Cortex of kidney (tissue), 1 donor: Measurements from ENCODE around the gene EPHX1.
"Not testable (repeated sequence)": the region's sequence is repeated elsewhere in the genome, so short reads cannot be mapped to it uniquely, and the experiment has no call there.

Experiments
- DNase-seq: peaks from one replicate; lab custom pipeline; 2025; lab: John Stamatoyannopoulos, UW

The EPHX1 gene

DNA sequence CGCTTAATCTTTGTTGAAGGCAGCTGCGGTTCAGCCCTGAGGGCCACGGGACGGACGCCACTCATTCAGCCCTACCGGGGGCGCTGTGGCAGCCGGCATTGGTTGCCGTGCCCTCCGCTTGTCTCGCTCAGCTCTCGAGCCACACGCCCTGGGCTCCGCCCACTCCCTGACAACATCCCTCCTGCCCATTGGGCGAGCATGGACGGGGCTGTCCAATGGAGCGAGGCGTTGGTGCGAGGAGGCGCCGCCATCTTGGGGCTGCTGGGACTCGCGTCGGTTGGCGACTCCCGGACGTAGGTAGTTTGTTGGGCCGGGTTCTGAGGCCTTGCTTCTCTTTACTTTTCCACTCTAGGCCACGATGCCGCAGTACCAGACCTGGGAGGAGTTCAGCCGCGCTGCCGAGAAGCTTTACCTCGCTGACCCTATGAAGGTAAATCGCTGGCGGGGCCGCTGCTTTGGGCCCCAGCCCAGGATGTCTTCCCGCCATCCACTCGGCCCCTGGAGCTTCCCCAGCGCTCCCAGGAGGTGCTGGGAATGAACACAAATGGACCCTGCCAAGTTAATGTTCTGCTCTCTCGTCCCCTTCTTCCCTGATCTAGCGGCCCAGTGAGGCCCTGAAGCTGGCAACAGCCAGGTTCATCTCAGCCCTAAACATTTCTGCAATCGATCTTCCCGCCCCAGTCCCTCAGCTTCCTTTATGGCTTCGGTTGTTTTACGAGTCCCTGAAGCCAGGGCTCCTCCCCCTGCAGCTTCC, 32.2 kb upstream of the EPHX1 start, which contains the start of gene SRP9:
TSS of gene SRP9 (plus strand) at position 244 of the 754 bp plus-strand sequence. CDS start at position 359, 115 bp downstream.
- peak; percentile 89 for DNase-seq

DNA sequence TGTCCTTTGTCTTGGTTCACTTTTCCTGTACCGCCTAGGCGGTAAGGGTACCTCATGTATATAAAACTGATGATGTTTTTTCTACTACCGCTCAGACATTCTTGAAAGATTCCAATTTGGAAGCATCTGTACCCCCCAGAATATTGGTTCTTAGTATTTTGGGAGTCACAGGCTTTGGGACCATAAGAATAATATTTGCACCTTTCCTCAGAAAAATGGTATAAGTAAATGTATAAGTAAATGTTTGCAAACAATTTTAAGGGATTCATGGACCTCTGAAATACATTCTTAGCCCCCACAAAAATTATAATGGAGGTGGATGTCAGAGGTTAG, 31.6 kb upstream of the EPHX1 start:
- no peak for DNase-seq

DNA sequence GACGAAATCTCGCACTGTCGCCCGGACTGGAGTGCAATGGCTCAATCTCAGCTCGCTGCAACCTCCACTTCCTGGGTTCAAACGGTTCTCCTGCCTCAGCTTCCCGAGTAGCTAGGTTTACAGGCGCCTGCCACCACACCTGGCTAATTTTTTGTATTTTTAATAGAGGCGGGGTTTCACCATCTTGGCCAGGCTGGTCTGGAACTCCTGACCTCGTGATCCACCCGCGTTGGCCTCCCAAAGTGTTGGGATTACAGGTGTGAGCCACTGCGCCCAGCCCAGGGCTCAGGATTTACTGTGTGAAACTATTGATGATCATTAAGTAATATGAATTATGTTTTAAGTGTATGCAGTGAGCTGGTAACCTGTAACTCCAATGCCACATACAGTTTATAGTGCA, 30.8 kb upstream of the EPHX1 start:
- not testable (repeated sequence) for DNase-seq

DNA sequence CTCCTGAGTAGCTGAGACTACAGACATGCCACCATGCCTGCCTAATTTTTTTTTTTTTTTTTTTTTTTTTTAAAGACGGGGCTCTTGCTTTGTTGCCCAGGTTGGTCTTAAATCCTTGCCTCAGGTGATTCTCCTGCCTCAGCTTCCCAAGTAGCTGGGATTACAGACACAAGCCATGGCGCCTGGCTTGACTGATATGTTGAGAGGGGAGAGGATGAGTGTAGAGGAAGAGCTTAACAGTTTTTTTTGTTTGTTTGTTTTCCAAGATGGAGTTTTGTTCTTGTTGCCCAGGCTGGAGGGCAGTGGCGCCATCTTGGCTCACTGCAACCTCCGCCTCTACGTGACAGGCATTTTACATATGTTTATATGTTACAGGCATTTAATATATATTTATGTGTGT, 29.8 kb upstream of the EPHX1 start:
- no peak for DNase-seq

DNA sequence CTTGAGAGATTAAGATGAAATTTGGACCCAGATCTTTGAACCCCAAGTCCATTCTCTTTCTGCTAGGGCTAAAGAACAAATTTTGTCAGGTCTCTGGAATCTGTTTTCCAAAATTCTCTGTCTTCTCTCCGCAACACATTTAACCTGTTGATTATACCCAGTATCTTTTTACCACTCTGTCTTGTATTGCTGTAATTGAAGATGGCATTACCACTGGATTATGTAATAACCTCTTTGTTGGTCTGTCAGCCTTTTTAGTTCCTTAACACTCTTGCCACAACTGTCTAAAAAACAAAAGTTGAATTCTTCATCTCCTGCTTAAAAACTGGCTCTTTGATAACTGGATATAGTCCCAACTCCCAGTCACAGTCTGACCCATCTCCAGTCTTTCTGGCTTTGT, 29.3 kb upstream of the EPHX1 start:
- DNase-seq: no peak

DNA sequence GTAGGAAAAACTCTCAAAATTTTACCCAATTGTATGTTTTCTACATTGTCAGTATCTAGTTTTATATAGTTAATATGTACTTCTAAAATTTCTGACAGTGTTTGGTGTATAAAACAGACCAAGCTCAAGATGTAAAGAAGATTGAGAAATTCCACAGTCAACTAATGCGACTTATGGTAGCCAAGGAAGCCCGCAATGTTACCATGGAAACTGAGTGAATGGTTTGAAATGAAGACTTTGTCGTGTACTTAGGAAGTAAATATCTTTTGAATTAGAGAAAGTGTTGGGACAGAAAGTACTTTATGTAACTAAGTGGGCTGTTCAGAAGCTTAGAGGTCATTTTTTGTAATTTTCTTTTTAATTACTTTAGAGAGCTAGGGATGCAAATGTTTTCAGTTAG, 20.8 kb upstream of the EPHX1 start:
- not testable (repeated sequence) for DNase-seq

DNA sequence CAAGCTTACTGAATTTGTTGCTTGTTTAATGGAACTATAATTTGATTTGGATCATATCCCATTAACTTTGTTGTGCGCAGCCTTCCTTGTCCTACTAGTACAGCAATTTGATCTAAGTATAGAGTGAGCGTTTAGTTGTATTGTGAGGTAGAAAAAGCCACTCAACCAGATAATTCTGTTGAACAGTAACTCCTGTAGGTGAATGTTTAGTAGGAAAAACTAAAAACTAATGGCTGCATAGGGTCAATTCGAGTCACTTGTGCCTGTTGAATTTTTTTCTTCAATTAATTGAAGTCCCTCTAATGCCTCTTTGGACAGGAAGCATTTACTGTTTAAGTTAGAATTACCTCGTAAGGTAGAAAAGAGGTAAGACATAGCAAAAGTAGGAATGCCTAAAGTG, 15.0 kb upstream of the EPHX1 start:
- no peak for DNase-seq

DNA sequence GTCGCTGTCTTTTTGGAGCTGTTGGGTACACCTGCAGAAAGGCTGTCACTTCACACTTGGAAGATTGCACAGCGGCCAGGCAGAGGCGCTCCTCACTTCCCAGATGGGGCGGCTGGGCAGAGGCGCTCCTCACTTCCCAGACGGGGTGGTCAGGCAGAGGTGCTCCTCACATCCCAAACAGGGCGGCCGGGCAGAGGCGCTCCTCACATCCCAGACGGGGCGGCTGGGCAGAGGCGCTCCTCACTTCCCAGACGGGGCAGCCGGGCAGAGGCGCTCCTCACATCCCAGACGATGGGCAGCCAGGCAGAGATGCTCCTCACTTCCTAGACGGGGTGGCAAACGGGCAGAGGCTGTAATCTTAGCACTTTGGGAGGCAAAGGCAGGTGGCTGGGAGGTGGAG, 13.8 kb upstream of the EPHX1 start:
- not testable (repeated sequence) for DNase-seq

DNA sequence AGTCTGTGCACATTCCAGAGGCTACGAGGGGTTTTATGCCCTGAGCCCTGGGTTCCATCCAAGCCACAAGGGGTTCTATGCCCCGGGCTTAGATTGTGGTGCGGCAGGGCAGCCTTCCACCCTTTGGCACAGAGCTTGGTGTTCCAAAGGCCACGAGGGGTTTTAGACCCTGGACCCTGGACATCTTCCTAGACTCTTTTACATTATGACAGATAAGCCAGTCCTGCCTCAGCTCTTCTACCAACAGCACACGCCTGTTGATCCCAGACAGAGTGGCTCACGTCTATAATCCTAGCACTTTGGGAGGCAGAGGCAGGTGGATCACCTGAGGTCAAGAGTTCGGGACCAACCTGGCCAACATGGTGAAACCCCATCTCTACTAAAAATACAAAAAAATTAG, 8.8 kb upstream of the EPHX1 start:
- not testable (repeated sequence) for DNase-seq

DNA sequence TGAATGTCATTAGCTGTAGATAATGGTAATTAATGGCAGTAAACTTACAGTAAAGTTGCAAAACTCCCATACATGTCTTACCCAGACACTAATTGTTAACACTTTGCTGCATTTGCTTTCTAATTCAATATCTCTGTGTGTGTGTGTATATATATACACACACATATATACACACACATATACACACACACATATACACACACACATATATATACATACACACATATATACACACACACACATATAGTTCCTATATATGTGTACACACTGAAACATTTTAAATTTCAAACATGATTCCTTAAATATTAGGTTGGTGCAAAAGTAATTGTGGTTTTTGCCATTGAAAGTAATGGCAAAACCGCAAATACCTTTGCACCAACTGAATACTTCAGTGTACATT, 3.7 kb upstream of the EPHX1 start:
- DNase-seq: no peak

DNA sequence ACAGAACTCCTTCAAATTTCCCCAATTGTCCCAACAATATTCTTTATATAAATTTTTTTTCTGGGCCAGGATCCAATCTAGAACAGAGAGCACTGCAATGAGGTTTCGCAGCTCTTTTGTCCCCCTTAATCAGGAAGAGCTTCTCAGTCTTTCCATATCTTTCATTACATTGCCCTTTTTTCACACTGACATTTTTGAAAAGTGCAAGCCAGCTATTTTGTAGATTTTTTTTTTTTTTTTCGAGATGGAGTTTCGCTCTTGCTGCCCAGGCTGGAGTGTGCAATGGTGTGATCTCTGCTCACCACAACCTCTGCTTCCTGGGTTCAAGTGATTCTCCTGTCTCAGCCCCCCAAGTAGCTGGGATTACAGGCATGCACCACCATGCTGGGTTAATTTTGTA, 3.2 kb upstream of the EPHX1 start:
- not testable (repeated sequence) for DNase-seq

DNA sequence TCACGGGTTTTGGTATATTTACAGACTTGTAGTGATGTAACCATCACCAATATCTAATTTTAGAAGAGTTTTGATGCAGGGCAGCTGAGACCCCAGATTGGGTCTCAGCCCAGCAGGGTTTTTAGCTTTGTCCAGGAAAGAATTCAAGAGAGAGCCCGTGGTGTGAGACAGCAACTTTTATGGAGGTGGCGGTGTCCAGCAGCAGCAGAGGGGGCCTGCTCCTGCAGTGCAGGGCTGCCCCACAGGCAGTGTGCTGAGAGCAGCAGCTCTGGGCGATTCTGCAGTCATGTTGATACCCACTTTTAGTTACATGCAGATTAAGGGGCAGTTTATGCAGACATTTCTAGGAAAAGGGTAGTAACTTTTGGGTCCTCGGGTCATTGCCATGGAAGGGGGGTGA, 1.8 kb upstream of the EPHX1 start:
- DNase-seq: no peak

DNA sequence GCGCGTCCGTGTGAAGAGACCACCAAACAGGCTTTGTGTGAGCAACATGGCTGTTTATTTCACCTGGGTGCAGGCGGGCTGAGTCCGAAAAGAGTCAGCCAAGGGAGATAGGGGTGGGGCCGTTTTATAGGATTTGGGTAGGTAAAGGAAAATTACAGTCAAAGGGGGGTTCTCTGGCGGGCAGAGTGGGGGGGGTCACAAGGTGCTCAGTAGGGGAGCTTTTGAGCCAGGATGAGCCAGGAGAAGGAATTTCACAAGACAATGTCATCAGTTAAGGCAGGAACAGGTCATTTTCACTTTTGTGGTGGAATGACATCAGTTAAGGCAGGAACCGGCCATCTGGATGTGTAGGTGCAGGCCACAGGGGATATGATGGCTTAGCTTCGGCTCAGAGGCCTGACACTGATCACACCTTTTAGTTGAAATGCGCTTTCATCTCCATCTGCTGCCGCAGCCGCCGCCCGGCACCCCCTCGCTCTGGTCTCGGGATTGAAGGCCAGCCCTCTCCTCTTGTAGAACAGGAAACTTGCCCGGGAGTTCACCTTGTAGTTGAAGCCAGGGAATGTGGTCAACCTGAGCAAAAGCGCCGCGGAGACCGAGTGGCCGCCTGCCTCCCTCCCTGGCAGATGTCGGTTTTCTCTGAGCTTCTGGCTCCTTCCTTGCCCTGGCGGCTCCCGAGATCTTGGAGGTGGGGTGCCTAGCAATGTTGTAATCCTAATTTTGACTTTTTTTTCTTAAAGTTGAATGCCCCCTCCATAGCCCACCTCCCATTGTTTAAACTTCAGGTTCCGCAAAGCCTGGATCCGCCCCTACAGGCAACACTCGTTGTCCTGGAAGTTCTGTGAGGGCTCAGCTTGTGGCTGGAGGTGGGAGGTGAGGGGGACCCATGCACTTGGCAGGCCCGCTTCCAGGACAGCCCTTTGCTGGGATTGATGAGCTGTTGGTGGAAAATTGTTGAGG, 935 bp downstream of the EPHX1 start:
- not testable (repeated sequence) for DNase-seq

DNA sequence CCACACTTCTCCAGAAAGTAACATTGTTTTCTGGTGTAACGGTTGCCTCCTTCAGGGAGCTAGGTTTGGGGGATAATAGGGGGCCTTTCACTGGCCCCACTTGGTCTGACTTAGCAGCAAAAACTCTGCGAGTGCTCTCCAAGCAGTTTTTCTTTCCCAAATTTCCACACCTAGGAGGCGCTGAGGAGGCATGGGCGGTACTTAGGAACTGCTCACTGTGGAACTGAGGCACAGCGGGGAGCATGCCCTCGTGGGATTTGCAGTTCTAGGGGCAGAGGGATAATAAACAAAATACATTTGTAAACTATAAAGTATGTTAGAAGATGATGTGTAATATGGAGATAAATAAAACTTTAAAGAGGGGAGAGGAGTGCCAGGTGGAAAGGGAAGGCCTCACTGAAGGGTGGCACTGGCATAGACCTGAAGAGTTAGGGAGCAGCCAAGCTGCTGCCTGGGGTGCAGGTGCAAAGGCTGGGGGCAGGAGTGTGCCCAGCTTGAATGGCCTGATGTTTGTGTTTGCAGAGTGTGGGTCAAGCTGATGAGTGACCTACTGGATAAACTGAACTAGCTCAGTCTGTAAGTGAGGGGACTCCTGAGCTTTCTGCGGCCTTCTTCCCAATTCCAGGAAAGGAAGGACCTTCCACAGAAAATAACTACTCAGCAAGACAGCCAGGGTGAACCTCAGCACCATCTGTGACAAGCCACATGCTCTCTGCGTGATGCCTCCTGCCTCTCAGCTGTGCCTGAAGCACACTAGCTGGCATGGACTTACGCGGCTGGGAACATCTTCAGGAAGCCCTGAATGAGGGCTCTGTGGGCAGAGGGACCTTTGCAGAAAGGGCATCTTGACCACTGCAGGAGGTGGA, 1.9 kb downstream of the EPHX1 start:
- no peak for DNase-seq

DNA sequence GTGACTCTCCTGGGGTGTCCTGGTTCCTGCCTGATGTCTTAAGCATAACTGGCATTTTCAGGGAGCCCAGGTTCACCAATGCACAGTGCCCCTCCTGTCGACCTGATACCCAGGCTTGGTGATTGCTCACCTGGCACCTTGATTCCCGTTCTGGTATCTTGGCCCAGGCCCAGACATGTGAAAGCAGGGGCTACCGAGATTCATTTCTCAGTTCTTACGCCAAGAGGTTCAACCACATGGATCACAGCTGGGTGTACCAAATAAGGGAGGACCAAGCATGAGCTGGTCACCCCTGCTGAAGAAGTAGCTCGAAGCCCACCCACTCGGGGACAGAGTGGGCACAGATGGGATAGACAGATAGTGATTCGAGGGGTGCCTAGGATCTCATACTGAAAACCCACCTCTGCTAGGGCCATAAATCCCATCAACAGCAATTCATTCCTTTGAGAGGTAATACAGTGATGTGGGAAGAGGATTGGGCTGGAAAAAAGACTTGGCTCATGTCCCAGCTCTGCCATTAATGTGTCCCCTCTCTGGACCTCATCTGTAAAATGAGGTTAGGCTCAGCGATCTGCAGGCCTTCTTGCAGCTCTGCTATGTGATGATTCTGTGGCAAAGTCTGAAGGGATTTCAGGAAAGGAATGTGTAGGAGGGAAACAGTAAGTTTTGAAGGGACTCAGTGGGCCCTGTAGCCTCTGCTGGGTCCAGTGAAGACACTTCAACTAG, 2.7 kb downstream of the EPHX1 start:
- no peak for DNase-seq

DNA sequence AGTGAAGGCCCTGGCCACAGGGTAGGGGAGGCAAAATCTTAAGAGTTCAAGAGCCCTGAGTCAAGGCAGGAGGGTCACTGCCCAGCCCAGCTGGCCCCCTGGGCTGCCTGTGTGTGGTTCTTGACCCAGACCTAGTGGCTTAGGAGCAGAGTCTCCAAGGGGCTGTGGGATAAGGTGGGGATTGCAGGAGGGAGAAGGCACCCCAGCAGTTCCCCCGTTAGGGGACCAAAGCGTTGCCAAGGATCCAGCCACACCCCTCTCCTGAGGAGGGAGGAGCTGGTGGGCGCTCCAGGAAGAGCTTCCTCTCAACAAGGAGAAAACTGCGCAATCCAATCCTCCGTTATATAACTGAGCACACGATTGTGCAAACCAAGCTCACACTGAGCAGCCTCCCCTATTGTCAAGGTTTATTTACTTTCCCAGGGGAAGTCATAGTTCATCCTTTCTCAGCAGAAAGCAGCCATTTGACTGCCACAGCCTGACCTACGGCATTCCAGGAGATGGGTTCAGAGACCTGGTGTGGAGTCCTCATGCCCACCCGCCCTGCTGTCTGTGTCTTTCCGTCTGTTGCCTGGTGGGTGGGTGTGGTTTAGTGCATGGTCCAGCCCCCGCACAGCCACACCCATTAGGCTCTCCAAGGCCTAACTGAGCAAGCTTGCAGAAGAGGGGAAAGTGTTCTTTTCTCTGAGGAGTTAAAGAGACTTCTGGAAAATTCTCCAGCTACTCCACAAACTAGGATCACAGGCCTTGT, 3.5 kb downstream of the EPHX1 start:
- no peak for DNase-seq

DNA sequence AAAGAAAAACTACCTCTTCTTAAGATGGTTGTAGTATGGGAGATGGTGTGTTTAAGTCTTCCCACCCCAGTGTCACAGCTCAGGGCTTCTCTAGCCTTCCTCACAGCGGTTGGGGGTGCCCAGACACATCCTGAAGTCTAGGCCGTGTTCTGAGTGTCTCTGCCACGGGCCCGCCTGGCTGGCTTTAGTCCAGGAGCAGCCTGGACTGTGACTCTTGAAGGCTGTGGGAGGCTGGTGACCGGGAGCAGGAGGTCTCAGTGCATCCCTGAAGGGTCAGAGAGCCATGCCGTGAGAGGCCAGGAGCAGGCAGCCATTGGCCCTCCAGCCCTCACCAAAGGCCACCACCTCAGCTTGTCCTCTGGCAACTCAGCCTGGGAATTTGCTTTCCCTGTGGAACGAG, 4.5 kb downstream of the EPHX1 start:
- DNase-seq: no peak

DNA sequence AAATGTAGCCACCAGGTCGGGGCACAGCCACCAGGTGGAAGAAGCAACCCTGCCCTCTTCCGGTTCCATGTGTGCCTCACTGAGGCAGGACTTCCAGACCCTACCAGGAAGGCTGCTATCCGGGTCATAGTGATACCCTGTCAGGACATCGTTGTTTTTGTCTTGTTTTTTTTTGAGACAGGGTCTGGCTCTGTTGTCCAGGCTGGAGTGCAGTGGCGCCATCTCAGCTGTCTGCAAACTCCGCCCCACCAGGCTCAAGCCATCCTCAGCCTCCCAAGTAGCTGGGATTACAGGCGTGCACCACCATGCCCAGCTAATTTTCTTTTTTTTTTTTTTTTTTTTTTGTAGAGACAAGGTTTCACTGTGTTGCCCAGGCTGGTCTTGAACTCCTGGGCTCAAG, 5.2 kb downstream of the EPHX1 start:
- DNase-seq: not testable (repeated sequence)

DNA sequence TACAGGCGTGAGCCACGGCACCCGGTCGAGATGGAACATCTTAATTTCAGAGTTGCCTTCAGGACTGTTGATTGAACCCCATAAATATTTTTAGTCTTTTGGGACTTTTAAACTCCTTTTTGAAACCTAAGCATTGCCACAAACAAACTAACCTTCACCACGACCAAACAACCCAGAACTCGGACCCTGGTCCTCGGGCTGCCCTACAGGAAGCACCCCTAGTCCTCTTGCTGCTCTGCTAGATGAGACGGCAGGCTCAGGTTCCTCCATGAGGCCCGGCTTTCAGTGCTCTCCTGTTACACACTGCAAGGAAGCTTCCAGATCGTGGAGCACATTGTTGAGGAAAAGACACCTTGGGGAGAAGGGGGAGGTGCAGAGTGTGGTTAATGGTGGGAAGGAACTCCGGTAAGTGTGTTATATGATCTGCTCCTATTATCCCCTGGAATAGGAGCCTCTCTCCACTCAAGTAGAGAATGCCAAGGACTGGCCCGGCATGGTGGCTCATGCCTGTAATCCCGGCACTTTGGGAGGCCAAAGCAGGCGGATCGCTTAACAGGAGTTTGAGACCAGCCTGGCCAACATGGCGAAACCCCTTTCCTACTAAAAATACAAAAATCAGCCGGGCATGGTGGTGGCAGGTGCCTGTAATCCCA, 5.7 kb downstream of the EPHX1 start:
- no peak for DNase-seq
